ENCODE results near the gene EFHD2. TPM values are rescaled to one million over a fixed set of nuclear protein-coding genes. Genes with fewer than 3 reads are reported as not detected.
A peak's percentile ranks its signal among the peaks of the same experiment; 100 is the strongest.

EFHD2 gene
- total and polyA plus RNA-seq, 5 experiments from 2014 or later = 25.3 to 129 (median 27.6) TPM

GRCh38 chr1:15442119-15442518 is 32.4 kb downstream of the EFHD2 start:
- no peaks in the 10 kb centered on the region for H3K36me3 Mint-ChIP-seq
- DNase-seq (no peak), ATAC-seq (no peak)
- H3K4me3 Mint-ChIP-seq = no peak overlapping the region
- peaks cover 0 to 4% (median 0%) of the 10 kb centered on the region in 4 donors for H3K4me1 Mint-ChIP-seq
- POLR2A ChIA-PET = no interaction called here
- H3K9me3 Mint-ChIP-seq = no peaks in the 10 kb centered on the region
- H3K27ac Mint-ChIP-seq = no peak overlapping the region
- peaks cover 3 to 14% (median 9%) of the 10 kb centered on the region in 5 donors for H3K27me3 Mint-ChIP-seq

GRCh38 chr1:15442759-15443158 is 33.1 kb downstream of the EFHD2 start:
- peak overlapping the region in 1 of 10 donors; percentile 19 for H3K4me3 Mint-ChIP-seq
- H3K27me3 Mint-ChIP-seq = peaks cover 3 to 19% (median 13%) of the 10 kb centered on the region in 5 donors
- peaks cover 0 to 4% (median 0%) of the 10 kb centered on the region in 4 donors for H3K4me1 Mint-ChIP-seq
- ATAC-seq = no peak
- H3K27ac Mint-ChIP-seq = no peak overlapping the region
- DNase-seq = no peak
- POLR2A ChIA-PET = interaction anchor here (0.6 kb wide), 1 partner anchor 50 kb away, joined by 3 read pairs; no protein-coding TSS in a partner anchor
- H3K9me3 Mint-ChIP-seq = no peaks in the 10 kb centered on the region
- no peaks in the 10 kb centered on the region for H3K36me3 Mint-ChIP-seq

GRCh38 chr1:15443281-15443680 is 33.6 kb downstream of the EFHD2 start:
- H3K4me1 Mint-ChIP-seq = peaks cover 0 to 4% (median 0%) of the 10 kb centered on the region in 4 donors

GRCh38 chr1:15444468-15445389 is 35.0 kb downstream of the EFHD2 start:
- no peak overlapping the region for H3K4me3 Mint-ChIP-seq
- H3K36me3 Mint-ChIP-seq = no peaks in the 10 kb centered on the region
- H3K4me1 Mint-ChIP-seq = peaks cover 0 to 4% (median under 1%) of the 10 kb centered on the region in 4 donors
- peaks cover 0 to 3% (median 0%) of the 10 kb centered on the region in 9 donors for H3K9me3 Mint-ChIP-seq
- POLR2A ChIA-PET = no interaction called here
- no peak for DNase-seq
- no peak for ATAC-seq
- H3K27me3 Mint-ChIP-seq = peaks cover 4 to 20% (median 13%) of the 10 kb centered on the region in 5 donors
- H3K27ac Mint-ChIP-seq = peak overlapping the region in 1 of 10 donors; percentile 25

More at GRCh38 chr1:15443281-15443680, 33.6 kb downstream of the EFHD2 start:
- POLR2A ChIA-PET = interaction anchor here (0.6 kb wide), 1 partner anchor 50 kb away, joined by 3 read pairs; no protein-coding TSS in a partner anchor
- H3K27me3 Mint-ChIP-seq = peaks cover 3 to 19% (median 13%) of the 10 kb centered on the region in 5 donors
- no peaks in the 10 kb centered on the region for H3K9me3 Mint-ChIP-seq
- H3K27ac Mint-ChIP-seq = no peak overlapping the region
- H3K4me3 Mint-ChIP-seq = no peak overlapping the region
- H3K36me3 Mint-ChIP-seq = no peaks in the 10 kb centered on the region
- DNase-seq = no peak
- no peak for ATAC-seq

- Mint-ChIP-seq H3K36me3 (no peaks in the 10 kb centered on the region), H3K27ac (peak overlapping the region in 1 of 10 donors; percentile 63), H3K4me1 (peaks cover 0 to 4% (median under 1%) of the 10 kb centered on the region in 4 donors), H3K4me3 (no peak overlapping the region), H3K9me3 (peaks cover 0 to 3% (median 0%) of the 10 kb centered on the region in 9 donors), H3K27me3 (peaks cover 4 to 23% (median 13%) of the 10 kb centered on the region in 5 donors)
- no peak for DNase-seq
- no peak for ATAC-seq
- POLR2A ChIA-PET = no interaction called here
Observed at GRCh38 chr1:15445390-15446122, 35.9 kb downstream of the EFHD2 start.

- no peak overlapping the region for H3K4me3 Mint-ChIP-seq
- DNase-seq (no peak), ATAC-seq (no peak)
- peaks cover 0 to 3% (median 0%) of the 10 kb centered on the region in 9 donors for H3K9me3 Mint-ChIP-seq
- H3K27ac Mint-ChIP-seq = no peak overlapping the region
- POLR2A ChIA-PET = no interaction called here
- H3K36me3 Mint-ChIP-seq = no peaks in the 10 kb centered on the region
- peaks cover 0 to 4% (median under 1%) of the 10 kb centered on the region in 4 donors for H3K4me1 Mint-ChIP-seq
- H3K27me3 Mint-ChIP-seq = peaks cover 6 to 23% (median 13%) of the 10 kb centered on the region in 5 donors
Observed at GRCh38 chr1:15446212-15446611, 36.5 kb downstream of the EFHD2 start.

- H3K4me3 Mint-ChIP-seq = no peak overlapping the region
- POLR2A ChIA-PET = no interaction called here
Observed at GRCh38 chr1:15448877-15449462, 39.3 kb downstream of the EFHD2 start.

GRCh38 chr1:15449567-15449966 is 39.9 kb downstream of the EFHD2 start:
- no peak for ATAC-seq
- H3K4me1 Mint-ChIP-seq = peaks cover 0 to 4% (median under 1%) of the 10 kb centered on the region in 4 donors

More at GRCh38 chr1:15448877-15449462, 39.3 kb downstream of the EFHD2 start:
- ATAC-seq = no peak
- no peak for DNase-seq
- H3K4me1 Mint-ChIP-seq = peaks cover 0 to 4% (median under 1%) of the 10 kb centered on the region in 4 donors
- H3K27ac Mint-ChIP-seq = no peak overlapping the region
- peaks cover 6 to 23% (median 13%) of the 10 kb centered on the region in 5 donors for H3K27me3 Mint-ChIP-seq
- no peaks in the 10 kb centered on the region for H3K36me3 Mint-ChIP-seq
- peaks cover 0 to 3% (median 0%) of the 10 kb centered on the region in 9 donors for H3K9me3 Mint-ChIP-seq

GRCh38 chr1:15451014-15451722 is 41.5 kb downstream of the EFHD2 start:
- H3K27ac Mint-ChIP-seq = no peak overlapping the region
- H3K4me3 Mint-ChIP-seq = no peak overlapping the region
- no peak for DNase-seq
- H3K4me1 Mint-ChIP-seq = peaks cover 0 to 1% (median 0%) of the 10 kb centered on the region in 4 donors
- POLR2A ChIA-PET = no interaction called here
- H3K36me3 Mint-ChIP-seq = no peaks in the 10 kb centered on the region
- H3K9me3 Mint-ChIP-seq = peaks cover 0 to 3% (median 0%) of the 10 kb centered on the region in 9 donors
- H3K27me3 Mint-ChIP-seq = peaks cover 3 to 19% (median 7%) of the 10 kb centered on the region in 5 donors
- ATAC-seq = no peak

More at GRCh38 chr1:15449567-15449966, 39.9 kb downstream of the EFHD2 start:
- POLR2A ChIA-PET = no interaction called here
- H3K9me3 Mint-ChIP-seq = peaks cover 0 to 3% (median 0%) of the 10 kb centered on the region in 9 donors
- no peaks in the 10 kb centered on the region for H3K36me3 Mint-ChIP-seq
- peaks cover 6 to 23% (median 12%) of the 10 kb centered on the region in 5 donors for H3K27me3 Mint-ChIP-seq
- DNase-seq = no peak
- H3K4me3 Mint-ChIP-seq = no peak overlapping the region
- no peak overlapping the region for H3K27ac Mint-ChIP-seq

GRCh38 chr1:15452216-15452615 is 42.5 kb downstream of the EFHD2 start:
- Mint-ChIP-seq H3K4me3 (no peak overlapping the region), H3K9me3 (peaks cover 0 to 3% (median 0%) of the 10 kb centered on the region in 9 donors), H3K27me3 (peaks cover 1 to 19% (median 4%) of the 10 kb centered on the region in 5 donors), H3K4me1 (peaks cover 0 to 1% (median 0%) of the 10 kb centered on the region in 4 donors), H3K36me3 (no peaks in the 10 kb centered on the region), H3K27ac (peak overlapping the region in 1 of 10 donors; percentile 41)
- DNase-seq (no peak), ATAC-seq (no peak)
- POLR2A ChIA-PET = no interaction called here

- DNase-seq (no peak), ATAC-seq (no peak)
- H3K9me3 Mint-ChIP-seq = peaks cover 0 to 3% (median 0%) of the 10 kb centered on the region in 9 donors
- no peak overlapping the region for H3K27ac Mint-ChIP-seq
- POLR2A ChIA-PET = no interaction called here
- H3K4me1 Mint-ChIP-seq = peaks cover 0 to 1% (median 0%) of the 10 kb centered on the region in 4 donors
- no peaks in the 10 kb centered on the region for H3K36me3 Mint-ChIP-seq
- H3K4me3 Mint-ChIP-seq = no peak overlapping the region
- peaks cover 0 to 14% (median 4%) of the 10 kb centered on the region in 5 donors for H3K27me3 Mint-ChIP-seq
Observed at GRCh38 chr1:15452866-15453571, 43.3 kb downstream of the EFHD2 start.

All from naive thymus-derived CD8-positive, alpha-beta T cell (primary cell).